Measurements from ENCODE around the gene HOXD10. TPM values are rescaled to one million over a fixed set of nuclear protein-coding genes. Genes with fewer than 3 reads are reported as not detected.

The HOXD10 gene
- polyA plus RNA-seq, 1 donor: 0.24 TPM

DNA sequence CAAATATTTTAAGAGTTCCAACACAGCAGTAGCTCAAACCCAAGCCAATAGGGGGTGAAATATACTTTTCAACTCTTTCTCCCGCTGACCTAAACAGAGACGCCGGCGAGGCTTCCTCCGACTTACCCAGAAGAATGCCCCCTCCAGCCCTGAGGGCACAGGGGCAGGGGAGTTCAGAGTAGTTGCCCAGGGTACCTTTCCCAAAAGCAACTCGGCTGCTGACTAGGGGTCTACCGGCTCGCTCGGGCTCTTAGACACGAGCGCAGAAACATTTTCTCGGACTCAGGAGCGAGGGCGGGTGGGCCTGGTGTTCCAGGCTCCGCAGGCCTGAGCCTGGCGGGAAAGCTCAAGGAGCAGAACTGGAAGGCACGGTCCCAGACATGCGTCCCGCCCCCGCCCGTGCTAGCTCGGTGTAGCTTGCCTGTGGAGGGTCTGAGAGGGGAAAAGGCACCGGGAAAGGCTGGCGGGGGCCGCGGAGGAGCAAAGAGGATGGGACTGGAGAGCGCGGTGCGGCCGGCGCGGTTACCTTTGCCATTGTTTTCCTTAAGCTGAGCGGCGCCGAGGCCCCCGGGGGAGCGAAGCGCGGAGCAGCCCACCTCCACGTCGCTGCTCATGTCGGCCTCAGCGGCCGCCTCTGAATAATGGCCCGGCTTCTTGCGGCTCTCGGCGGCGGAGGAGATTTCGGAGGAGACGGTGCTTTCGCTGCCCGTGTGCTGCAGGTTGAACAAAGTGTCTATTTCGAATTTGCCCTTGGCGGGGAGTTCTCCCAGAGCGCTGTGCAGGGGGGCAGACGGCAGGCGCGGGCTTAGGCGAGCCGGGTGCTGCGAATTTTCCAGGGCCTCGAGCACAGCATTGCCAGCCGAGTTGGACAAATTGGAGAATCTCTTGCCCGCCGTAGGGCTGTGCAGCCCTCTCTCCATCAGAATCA, 33.5 kb upstream of the HOXD10 start:
- DNase-seq (ENCODE audit: low read depth): no peak

DNA sequence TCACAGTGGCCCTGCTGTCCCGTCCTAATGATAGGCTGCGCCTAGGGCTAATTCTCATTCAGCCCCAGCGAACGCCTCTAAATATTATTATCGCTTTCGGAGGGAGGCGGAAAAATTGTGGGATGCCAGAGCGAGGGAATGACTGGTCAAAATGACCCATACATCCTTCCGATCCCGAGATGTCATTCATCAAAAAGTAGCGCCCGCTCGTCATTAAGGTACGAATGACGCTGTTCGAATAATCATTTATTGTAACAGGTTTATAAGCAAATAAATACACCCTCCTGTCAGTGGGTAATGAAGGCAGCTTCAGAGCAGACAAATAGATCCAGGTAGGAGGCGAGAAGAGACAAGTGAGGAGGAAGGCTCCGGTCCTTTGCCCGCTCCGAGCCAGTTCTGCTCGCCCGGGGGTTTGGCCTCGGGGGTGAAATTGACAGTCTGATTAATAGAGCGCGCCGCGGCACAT, 32.7 kb upstream of the HOXD10 start, which contains the start of gene EVX2:
EVX2 (minus strand) TSS at position 167 of the 466 bp plus-strand sequence. CDS start 186 bp downstream, outside the sequence.
- no peak for DNase-seq (ENCODE audit: low read depth)

DNA sequence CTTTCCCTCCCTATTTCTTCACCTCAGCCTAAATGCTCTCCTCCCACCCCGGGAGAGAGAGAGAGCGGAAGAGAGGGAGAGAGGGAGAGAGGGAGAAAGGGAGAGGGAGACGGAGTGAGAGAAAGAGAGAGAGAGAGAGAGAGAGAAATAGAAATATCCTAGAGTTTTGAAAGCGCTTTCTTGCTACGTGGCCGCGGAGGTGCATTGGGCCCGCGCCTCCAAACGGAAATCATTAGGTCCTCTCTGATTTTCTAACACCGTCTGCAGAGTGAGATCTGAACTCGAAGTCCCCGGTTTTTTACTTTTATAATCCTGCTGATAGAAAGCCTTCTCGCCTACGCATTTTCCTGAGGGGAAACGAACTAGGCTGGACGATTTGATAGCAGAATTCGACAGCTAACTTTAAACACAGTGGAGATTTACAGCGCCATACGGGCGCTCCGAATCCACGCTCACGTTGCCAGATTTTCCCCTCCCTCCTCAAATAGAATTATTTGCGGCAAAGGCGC, 31.9 kb upstream of the HOXD10 start:
- no peak for DNase-seq (ENCODE audit: low read depth)

DNA sequence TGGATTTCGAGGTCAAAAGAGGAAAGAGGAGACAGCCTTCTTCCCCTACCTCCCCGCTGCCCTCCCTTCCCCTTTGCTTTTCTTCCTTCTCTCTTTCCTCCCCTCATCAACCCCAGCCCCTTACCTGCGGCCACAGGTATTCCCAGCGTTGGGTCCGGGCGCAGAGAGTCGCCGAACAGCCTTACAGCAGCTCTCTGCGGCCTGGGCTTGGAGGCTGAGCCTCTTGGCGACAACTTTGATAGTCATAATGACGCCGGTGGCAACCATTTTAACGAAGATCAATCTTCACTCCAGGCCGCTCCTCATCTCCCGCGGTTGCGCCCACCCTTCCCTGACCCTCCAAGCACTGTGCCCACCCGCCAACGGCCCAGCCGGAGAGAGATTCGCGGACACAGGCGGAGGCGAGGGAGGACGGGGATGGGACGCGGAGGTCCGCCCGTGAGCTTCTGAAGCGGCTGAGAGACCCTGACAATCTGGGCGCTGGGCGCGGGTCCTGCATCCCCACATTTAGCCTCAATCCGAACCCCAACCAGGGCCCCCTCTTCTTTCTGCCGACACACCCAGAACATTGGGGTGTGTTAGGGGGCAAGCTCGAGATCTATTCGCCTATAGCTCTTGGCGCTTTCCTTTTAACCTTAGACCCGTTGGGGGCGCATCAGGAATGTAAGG, 31.3 kb upstream of the HOXD10 start:
- DNase-seq (ENCODE audit: low read depth): no peak

DNA sequence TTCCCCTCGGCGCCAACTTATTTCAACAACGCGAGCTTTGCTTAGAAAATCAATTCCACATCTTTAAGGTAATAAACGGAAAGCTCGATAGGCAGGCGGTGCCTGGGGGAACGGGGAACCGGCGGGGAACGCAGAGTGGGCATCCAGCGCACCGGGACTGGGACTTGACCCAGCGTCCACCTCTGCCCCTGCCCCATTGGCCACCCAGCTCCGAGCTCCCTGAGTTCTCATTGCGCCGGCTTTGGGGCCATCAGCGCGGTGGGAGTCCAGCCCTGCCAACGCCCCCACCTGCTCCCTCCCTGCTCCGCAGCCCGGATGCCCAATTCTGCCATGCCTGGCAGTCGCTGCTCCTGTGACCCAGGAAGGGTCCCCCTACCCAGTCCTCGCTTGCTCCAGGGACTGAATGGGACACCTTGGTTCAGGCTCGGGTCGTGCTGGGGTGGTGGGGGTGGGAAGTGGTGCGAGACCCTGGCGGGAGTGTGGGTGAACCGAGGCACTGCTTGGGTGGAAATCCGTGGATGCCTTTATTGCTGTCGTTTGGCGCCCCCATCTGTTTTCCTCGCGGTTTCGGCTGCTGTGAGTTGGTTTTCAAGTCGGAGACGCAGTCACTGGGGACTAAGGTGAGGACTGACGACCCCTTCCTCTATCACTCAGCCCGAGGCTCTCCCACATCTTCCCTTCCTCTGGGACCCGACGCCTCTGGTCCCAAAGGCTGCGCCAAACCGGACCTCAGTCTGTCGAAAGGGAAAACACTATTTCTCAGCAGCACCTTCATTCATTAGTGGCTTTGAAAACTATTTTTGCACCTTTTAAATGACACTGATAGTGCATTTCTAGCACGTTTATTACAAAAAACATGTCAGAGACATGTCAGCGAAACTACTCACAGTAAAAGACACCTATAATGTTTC, 30.5 kb upstream of the HOXD10 start:
- DNase-seq (ENCODE audit: low read depth): no peak

DNA sequence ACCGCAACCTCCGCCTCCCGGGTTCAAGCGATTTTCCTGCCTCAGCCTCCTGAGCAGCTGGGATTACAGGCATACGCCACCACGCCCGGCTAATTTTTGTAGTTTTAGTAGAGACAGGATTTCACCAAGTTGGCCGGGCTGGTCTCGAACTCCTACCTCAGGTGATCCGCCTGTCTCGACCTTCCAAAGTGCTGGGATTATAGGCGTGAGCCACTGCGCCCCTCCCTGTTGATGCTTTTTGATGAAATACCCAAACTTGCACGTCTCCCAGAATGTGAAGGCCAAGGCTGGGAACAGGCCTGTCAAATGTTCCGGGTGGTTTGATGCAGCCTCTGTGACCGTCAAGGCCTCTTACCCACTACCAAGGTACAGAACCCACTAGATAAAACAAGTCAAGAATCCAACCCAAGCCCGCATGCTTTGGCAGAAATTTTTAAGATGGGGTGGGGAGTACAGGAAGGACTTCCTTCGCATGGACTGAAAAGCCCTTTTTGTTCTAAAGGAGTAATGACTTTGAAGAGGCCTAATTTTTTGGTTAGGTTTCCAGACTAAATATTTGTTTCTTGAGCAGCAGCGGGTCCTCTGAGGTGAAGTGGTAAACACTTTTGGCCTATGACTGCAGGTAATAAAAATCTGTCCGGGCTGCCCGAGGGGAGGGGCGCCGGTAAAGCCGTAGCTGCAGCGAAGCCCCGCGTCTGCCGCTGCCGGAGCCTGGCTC, 29.1 kb upstream of the HOXD10 start:
- no peak for DNase-seq (ENCODE audit: low read depth)

DNA sequence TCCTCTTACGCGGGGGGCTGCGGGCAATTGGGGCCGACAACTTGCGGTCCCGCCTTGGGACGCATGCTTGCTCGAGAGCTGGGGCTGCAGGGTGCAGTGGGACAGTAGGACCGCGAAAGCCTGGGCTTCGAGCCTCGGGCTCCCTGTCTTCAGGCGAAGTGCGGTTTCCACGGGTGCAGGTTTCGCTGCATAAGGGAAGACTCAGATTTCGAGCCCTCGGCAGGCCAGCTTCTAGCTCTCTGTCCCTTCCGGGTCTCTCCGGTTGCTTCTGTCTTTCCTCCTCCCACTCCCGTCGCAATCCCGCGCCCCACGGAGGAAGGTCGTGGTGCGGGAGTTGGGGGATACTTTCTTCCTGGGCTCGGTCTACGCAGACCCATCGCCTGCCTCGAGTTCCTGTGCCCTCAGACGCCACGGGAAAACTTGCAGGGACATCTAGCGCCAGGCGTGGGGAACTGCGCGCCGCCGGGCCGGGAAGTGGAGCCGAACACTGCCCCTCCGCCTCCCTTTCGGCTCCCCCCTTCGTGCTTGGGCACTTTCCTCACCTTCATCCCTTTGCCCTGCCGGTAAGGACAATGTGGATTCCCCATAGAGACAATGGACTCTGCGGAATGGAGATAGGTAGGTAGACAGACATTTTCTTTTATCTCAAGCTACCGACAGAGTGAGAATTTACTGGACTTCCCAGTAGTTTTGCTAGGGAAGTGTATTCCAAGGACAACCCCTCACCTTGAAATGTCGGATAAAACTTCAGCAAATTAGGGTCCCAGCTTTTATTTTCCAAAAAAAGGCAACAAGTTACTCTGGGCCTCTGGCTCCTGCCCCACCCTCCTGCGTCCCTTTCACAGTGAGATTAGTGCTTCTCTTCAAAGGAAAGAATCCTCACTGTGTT, 28.3 kb upstream of the HOXD10 start:
- DNase-seq (ENCODE audit: low read depth): no peak

DNA sequence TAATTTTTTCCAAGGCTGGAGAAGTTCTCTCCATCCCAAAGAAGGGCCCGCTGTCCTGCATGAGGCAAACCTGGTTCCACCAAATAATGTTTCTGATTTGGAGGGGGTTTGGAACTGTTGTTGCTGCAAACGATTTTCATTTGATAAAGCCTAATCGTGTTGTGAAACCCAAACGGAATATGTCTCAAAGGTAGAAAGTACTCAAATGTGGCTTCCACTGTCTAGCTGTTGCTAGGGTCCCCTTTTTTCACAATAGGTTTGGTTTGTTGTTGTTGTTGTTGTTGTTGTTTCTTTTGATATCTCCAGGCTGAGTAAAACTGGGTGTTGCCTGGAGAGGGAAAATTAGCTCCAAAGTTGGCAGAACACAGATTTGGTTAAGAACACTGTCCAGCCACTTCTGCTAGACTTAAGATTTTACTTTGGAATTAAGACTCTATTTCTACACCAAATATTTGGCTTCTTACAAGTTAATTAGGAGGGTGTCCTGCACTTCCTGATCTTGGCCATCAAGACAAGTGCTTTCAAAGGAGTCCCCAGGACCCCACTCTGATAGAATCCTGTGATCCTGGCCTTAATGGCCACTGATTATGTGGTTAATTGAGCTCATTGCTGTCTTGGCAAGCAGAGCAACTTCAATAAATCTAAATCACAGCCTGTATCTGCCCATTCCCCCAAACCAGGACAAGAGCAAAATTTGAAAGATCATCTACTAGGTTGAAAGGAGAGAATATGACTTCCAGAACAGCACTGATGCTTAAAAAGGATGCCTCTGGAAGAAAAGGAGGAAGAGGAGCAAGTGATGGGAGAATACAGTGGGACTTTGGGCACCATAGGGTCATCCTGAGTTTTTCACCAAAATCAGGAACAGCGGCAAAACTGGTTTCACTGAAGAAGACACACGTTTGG, 27.4 kb upstream of the HOXD10 start:
- DNase-seq (ENCODE audit: low read depth): no peak

DNA sequence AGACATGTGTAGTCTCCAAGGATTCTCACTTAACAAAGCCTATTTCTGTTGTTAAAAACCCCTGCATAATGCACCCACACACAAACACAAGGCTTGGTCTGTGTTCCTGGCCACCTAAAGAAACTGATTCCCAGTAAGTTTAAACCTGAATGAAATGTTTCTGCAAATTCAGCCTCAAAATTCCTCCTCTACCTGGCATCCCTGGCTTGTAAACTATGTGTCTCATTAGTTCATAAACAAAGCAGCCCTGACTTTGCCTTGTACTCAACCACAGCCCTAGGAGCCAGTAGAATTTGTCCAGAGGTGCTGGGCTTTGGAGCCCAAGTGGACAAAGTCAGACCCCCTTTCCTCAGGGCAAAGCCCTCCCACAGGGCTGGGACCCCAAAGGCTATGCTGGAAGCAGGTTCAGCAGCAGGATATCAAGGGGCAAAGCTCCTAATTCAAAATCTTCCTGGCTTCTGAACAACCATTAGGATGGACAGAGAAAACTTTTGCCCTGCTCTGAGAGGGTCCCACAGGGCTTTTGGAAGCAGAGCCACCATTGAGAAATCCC, 26.7 kb upstream of the HOXD10 start:
- DNase-seq (ENCODE audit: low read depth): no peak

DNA sequence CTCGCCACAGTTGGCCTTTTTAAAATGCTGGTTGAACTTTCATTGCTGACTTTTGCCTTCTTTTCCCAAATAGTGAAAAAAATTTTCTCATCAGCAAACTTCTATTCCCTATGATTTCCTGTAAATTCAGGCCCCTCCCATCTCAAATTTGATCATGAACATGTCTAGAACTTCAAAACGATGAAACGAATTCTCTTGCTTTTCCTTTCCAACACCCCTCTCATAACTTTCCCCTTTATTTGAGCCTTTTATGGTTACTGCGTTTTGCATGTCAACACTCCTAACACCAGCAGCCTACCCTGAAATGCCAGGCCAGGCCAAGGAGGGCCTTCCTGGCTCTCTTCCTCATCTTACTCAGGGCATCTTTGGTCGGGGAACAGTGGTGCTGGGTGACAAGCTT, 25.7 kb upstream of the HOXD10 start:
- DNase-seq (ENCODE audit: low read depth): no peak

DNA sequence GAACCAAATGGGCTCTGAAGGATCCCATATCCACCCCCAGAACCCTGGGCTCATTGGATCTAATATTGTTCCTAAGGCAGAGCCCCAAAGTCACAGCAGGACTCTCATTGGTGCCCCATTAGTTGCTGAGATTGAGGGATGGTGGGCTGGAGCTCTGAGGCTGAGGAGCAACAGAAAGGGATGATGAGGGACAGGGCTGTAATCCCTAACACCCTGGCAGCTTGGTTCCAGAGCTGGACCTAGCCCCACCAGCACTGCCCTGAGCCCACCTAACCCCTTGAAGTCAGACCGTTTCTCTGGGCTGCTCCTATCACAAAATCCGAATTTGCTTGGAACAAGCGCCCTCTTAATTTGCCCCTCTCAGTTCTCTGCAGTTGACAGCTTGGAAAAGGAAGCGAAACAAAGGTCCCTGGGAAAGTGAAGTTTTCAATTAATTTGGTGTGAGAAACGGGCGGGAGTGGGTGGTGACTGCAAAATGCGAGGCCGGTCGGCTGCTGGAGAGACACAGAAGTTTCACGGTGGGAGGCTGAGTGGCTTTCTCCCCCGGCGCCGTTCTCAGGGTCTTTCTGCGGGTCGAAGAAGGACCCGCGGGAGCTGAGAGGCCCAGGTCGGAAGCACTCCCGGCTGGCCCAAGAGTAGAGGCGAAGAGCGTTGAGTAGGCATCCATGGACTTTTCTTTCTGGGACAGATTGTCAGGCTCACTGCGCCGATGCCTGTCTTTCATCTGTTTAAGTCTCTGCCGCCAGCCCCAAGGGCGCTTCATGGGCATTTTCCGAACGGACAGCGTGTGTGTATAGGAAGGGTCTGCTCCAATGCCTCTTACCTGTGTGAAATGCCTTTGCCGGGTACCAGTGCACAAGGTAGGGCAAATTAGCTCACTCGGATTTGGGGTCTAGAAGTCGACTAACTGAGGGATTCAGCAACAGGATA, 25.0 kb upstream of the HOXD10 start:
- no peak for DNase-seq (ENCODE audit: low read depth)

DNA sequence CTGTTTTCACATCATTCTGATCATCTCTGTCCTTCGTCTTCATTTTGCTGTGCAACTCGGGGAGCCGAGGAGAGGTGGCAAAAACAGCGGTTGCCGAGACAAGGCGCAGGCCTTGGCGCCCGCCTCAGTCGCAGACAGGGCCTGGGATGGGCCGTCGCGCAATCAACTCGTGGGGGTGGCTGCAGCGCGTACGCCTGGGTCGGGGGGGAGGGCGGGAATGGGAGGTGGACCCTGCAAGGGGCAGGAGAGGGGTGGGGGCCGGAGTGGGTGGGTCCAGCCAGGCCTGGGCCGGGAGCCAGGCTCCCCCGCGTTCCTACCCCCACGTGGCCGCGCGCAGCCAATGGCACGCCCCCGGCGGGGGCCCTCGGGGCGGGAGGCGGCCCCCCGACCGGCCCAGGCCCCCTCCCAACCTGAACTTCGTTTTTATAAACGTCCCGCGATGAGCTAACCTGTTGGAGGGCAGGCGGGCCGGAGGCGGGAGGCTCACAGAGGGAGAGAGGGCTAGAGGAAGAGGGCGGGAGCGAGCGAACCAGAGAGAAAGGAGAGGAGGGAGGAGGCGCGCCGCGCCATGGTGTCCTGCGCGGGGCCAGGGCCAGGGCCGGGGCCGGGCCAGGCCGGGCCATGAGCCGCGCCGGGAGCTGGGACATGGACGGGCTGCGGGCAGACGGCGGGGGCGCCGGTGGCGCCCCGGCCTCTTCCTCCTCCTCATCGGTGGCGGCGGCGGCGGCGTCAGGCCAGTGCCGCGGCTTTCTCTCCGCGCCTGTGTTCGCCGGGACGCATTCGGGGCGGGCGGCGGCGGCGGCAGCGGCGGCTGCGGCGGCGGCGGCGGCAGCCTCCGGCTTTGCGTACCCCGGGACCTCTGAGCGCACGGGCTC, 24.1 kb upstream of the HOXD10 start, which contains the start of gene HOXD13:
HOXD13 (plus strand) TSS at position 452 of the 875 bp plus-strand sequence; CDS start at position 622, 170 bp downstream.
- DNase-seq (ENCODE audit: low read depth): no peak

DNA sequence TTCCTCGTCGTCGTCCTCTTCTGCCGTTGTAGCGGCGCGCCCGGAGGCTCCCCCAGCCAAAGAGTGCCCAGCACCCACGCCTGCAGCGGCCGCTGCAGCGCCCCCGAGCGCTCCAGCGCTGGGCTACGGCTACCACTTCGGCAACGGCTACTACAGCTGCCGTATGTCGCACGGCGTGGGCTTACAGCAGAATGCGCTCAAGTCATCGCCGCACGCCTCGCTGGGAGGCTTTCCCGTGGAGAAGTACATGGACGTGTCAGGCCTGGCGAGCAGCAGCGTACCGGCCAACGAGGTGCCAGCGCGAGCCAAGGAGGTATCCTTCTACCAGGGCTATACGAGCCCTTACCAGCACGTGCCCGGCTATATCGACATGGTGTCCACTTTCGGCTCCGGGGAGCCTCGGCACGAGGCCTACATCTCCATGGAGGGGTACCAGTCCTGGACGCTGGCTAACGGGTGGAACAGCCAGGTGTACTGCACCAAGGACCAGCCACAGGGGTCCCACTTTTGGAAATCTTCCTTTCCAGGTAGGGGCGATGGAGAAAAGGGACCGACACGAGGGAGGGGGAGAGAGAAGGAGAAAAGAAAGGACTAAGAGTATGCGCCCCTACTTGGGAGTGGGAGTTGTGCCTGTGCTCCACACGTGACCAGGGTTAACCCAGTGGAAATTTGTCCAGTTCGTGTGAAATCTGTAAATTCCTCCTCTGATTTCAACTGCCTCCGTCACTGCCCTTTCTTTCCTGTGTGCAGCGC, 23.3 kb upstream of the HOXD10 start:
- no peak for DNase-seq (ENCODE audit: low read depth)

DNA sequence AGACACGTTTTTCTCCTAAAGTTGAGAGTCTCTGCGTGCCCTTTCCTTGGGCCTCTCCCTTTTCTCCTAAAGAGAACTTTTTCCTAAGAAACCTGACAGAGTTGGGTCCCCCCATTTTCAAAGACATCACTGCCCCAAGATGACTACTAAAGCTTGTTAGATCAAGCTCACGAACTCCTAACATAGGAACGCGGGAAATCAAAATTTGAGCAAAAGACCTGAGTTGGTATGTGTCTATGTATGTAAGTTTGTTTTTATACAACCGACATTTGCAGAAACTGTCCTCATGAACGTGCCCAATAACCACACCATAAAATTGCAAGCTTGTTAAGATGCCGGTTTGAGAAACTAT, 22.7 kb upstream of the HOXD10 start:
- no peak for DNase-seq (ENCODE audit: low read depth)

DNA sequence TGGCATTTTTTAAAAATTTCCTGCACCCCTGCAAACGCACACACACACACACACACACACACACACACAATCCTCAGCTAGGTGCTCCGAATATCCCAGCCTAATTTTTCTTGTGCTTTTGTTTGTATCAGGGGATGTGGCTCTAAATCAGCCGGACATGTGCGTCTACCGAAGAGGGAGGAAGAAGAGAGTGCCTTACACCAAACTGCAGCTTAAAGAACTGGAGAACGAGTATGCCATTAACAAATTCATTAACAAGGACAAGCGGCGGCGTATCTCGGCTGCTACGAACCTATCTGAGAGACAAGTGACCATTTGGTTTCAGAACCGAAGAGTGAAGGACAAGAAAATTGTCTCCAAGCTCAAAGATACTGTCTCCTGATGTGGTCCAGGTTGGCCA, 22.2 kb upstream of the HOXD10 start:
- DNase-seq (ENCODE audit: low read depth): no peak

DNA sequence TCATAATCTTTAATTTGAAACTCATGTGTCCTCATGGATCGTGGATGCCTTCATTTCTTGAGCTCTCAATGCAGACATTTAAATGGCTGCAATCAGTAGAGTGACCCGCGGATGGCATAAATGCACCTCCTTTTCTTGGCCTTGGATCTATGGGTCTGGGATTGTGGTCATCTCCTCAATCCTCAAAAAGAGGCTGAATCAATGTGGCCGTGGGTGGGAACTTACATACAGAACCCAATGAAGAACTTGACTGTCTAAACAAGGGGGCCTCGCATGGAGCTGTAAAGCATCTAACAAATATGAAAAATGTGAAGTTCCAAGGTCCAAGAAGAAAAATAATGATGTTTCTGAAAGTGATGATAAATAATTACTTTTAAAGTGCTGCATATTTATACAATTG, 21.2 kb upstream of the HOXD10 start:
- DNase-seq (ENCODE audit: low read depth): no peak
